HG03103 (cell line): Measurements from ENCODE around the gene KRTAP19-1.
"Not testable (repeated sequence)": the region's sequence is repeated elsewhere in the genome, so short reads cannot be mapped to it uniquely, and the experiment has no call there.

Experiments
- ATAC-seq: cut with Tn5 transposase; IDR thresholded peaks from one replicate; pipeline ENCODE4 v1.9.1; 2021; ENCODE audit warnings: low read depth; ENCODE audit not compliant: unreplicated experiment

Gene KRTAP19-1

GRCh38 chr21:30480145-30480544 is at the start of gene KRTAP19-1:
Gene KRTAP19-1, minus strand, starts transcription at chr21:30480367. Its CDS starts 50 bp downstream, at chr21:30480317.
- no peak for ATAC-seq

GRCh38 chr21:30518876-30519275 is 38.7 kb upstream of the KRTAP19-1 start:
- ATAC-seq, result no peak

- no peak for ATAC-seq
These were observed 35.5 kb upstream of the KRTAP19-1 start for GRCh38 chr21:30515681-30516080.

- ATAC-seq, result not testable (repeated sequence)
These were observed 25.5 kb upstream of the KRTAP19-1 start for GRCh38 chr21:30505621-30506205.

GRCh38 chr21:30502041-30502440 is 21.9 kb upstream of the KRTAP19-1 start, which contains the start of gene KRTAP19-5:
Gene KRTAP19-5, minus strand, starts transcription at chr21:30502141. Its CDS starts 51 bp downstream, at chr21:30502090.
- no peak for ATAC-seq

GRCh38 chr21:30497065-30497464 is 16.9 kb upstream of the KRTAP19-1 start, which contains the start of gene KRTAP19-4:
Gene KRTAP19-4, minus strand, starts transcription at chr21:30497165. Its CDS starts 55 bp downstream, at chr21:30497110.
- no peak for ATAC-seq

GRCh38 chr21:30491963-30492428 is 11.8 kb upstream of the KRTAP19-1 start, which contains the start of gene KRTAP19-3:
Gene KRTAP19-3, minus strand, starts transcription at chr21:30492013. Its CDS starts 56 bp downstream, at chr21:30491957.
- ATAC-seq, result no peak

GRCh38 chr21:30487336-30487735 is 7.2 kb upstream of the KRTAP19-1 start, which contains the start of gene KRTAP19-2:
Gene KRTAP19-2, minus strand, starts transcription at chr21:30487436. Its CDS starts 88 bp downstream, at chr21:30487348.
- no peak for ATAC-seq

GRCh38 chr21:30486180-30486579 is 6.0 kb upstream of the KRTAP19-1 start:
- no peak for ATAC-seq

- no peak for ATAC-seq
These were observed 2.0 kb upstream of the KRTAP19-1 start for GRCh38 chr21:30482130-30482529.

- no peak for ATAC-seq
These were observed 908 bp downstream of the KRTAP19-1 start for GRCh38 chr21:30479259-30479658.

GRCh38 chr21:30478004-30478403 is 2.2 kb downstream of the KRTAP19-1 start:
- ATAC-seq, result no peak

- ATAC-seq, result no peak
These were observed 11.1 kb downstream of the KRTAP19-1 start for GRCh38 chr21:30468900-30469714.

- ATAC-seq, result no peak
These were observed 16.5 kb downstream of the KRTAP19-1 start for GRCh38 chr21:30463713-30464112.

- ATAC-seq, result no peak
These were observed 31.7 kb downstream of the KRTAP19-1 start for GRCh38 chr21:30448514-30448913.

- ATAC-seq, result no peak
These were observed 33.1 kb downstream of the KRTAP19-1 start for GRCh38 chr21:30447056-30447455.

GRCh38 chr21:30444204-30444603 is 36.0 kb downstream of the KRTAP19-1 start:
- ATAC-seq, result no peak

GRCh38 chr21:30443226-30443625 is 36.9 kb downstream of the KRTAP19-1 start:
- no peak for ATAC-seq

GRCh38 chr21:30439975-30440374 is 40.2 kb downstream of the KRTAP19-1 start, which contains the start of gene KRTAP15-1:
Gene KRTAP15-1, plus strand, starts transcription at chr21:30440275. Its CDS starts 53 bp downstream, at chr21:30440328.
- ATAC-seq, result no peak

- ATAC-seq, result no peak
These were observed 43.1 kb downstream of the KRTAP19-1 start for GRCh38 chr21:30437010-30437565.
